H9 (cell line): ENCODE results near the gene FAM217A. TPM values are rescaled to one million over a fixed set of nuclear protein-coding genes. Genes with fewer than 3 reads are reported as not detected.

ENCODE experiments used
- DNase-seq: peaks from one replicate; pipeline ENCODE4 v3.0.0-alpha.2; 2017
- H2AFZ ChIP-seq: one replicate; pipeline ENCODE4 v1.6.1; 2013; ENCODE audit warnings: mild to moderate bottlenecking, low read length, control low read depth, moderate library complexity
- H2AK5ac ChIP-seq: 2 replicates; pipeline ENCODE4 v1.6.1; 2013; ENCODE audit warnings: low read length, control low read depth, mixed read lengths; ENCODE audit not compliant: insufficient read length
- H2BK120ac ChIP-seq: one replicate; pipeline ENCODE4 v1.6.1; 2013; ENCODE audit warnings: low read depth, mild to moderate bottlenecking, low read length, control low read depth, inconsistent platforms; ENCODE audit not compliant: poor library complexity, severe bottlenecking
- H2BK12ac ChIP-seq: 2 replicates; pipeline ENCODE4 v1.6.1; 2013; ENCODE audit warnings: low read length, control low read depth, mixed read lengths, low read depth; ENCODE audit not compliant: insufficient read length
- H2BK15ac ChIP-seq: 2 replicates; pipeline ENCODE4 v1.6.1; 2013; ENCODE audit warnings: low read depth, low read length, control low read depth
- H2BK20ac ChIP-seq: one replicate; pipeline ENCODE4 v1.6.1; 2013; ENCODE audit warnings: low read depth, mild to moderate bottlenecking, low read length, control low read depth, inconsistent platforms; ENCODE audit not compliant: poor library complexity, severe bottlenecking
- H2BK5ac ChIP-seq: 2 replicates; pipeline ENCODE4 v1.6.1; 2013; ENCODE audit warnings: low read length, control low read depth, mixed read lengths; ENCODE audit not compliant: insufficient read length
- H3K14ac ChIP-seq: 2 replicates; pipeline ENCODE4 v1.6.1; 2013; ENCODE audit warnings: low read length, control low read depth; ENCODE audit not compliant: insufficient read depth
- H3K18ac ChIP-seq: 2 replicates; pipeline ENCODE4 v1.6.1; 2013; ENCODE audit warnings: low read depth, mild to moderate bottlenecking, mixed read lengths, low read length, control low read depth; ENCODE audit not compliant: insufficient read length
- H3K23ac ChIP-seq: 2 replicates; pipeline ENCODE4 v1.6.1; 2013; ENCODE audit warnings: low read length, control low read depth, mixed read lengths, low read depth; ENCODE audit not compliant: insufficient read length
- H3K23me2 ChIP-seq: 2 replicates; pipeline ENCODE4 v1.6.1; 2013; ENCODE audit warnings: low read depth, mild to moderate bottlenecking, mixed read lengths, low read length, control low read depth; ENCODE audit not compliant: insufficient read length, poor library complexity, severe bottlenecking
- H3K27ac ChIP-seq: 2 replicates; pipeline ENCODE4 v1.5.1; 2013; ENCODE audit warnings: low read length, control low read depth, mixed read lengths, low read depth; ENCODE audit not compliant: insufficient read length
- H3K27me3 ChIP-seq: 2 replicates; pipeline ENCODE4 v1.6.1; 2013; ENCODE audit warnings: low read length, control low read depth, inconsistent platforms; ENCODE audit not compliant: insufficient read depth
- H3K4ac ChIP-seq: 2 replicates; pipeline ENCODE4 v1.6.1; 2013; ENCODE audit warnings: low read depth, mild to moderate bottlenecking, control low read depth, inconsistent platforms, low read length, moderate library complexity
- H3K4me1 ChIP-seq: 2 replicates; pipeline ENCODE4 v1.6.1; 2013; ENCODE audit warnings: low read length, control low read depth, inconsistent platforms; ENCODE audit not compliant: insufficient read depth
- H3K4me2 ChIP-seq: 2 replicates; pipeline ENCODE4 v1.6.1; 2013; ENCODE audit warnings: low read length, control low read depth, mixed read lengths; ENCODE audit not compliant: insufficient read length, insufficient read depth
- H3K56ac ChIP-seq: 2 replicates; pipeline ENCODE4 v1.6.1; 2013; ENCODE audit warnings: low read depth, mild to moderate bottlenecking, mixed read lengths, low read length, control low read depth; ENCODE audit not compliant: insufficient read length
- H3K79me1 ChIP-seq: 2 replicates; pipeline ENCODE4 v1.6.1; 2013; ENCODE audit warnings: low read depth, mild to moderate bottlenecking, moderate library complexity, low read length, control low read depth, inconsistent platforms; ENCODE audit not compliant: insufficient read depth, poor library complexity, severe bottlenecking
- H3K79me2 ChIP-seq: 2 replicates; pipeline ENCODE4 v1.6.1; 2013; ENCODE audit warnings: low read length, control low read depth, inconsistent platforms; ENCODE audit not compliant: insufficient read depth
- H3K9ac ChIP-seq: 2 replicates; pipeline ENCODE4 v1.6.1; 2013; ENCODE audit warnings: low read length, control low read depth, mixed read lengths; ENCODE audit not compliant: insufficient read length; ENCODE audit errors: extremely low read depth
- H3K9me3 ChIP-seq: one replicate; pipeline ENCODE4 v1.6.1; 2013; ENCODE audit warnings: low read depth, low read length, inconsistent platforms; ENCODE audit not compliant: control insufficient read depth
- H3T11ph ChIP-seq: one replicate; pipeline ENCODE4 v1.6.1; 2013; ENCODE audit warnings: mild to moderate bottlenecking, low read length, control low read depth, inconsistent platforms
- H4K20me1 ChIP-seq: one replicate; pipeline ENCODE4 v1.6.1; 2013; ENCODE audit not compliant: control insufficient read depth, insufficient read length, insufficient read depth
- H4K5ac ChIP-seq: 2 replicates; pipeline ENCODE4 v1.6.1; 2013; ENCODE audit warnings: low read depth, mild to moderate bottlenecking, mixed read lengths, low read length, control low read depth; ENCODE audit not compliant: insufficient read length
- H4K8ac ChIP-seq: replicated peaks from 2 replicates; pipeline ENCODE4 v1.6.1; 2013; ENCODE audit warnings: low read length, control low read depth, mixed read lengths, low read depth; ENCODE audit not compliant: insufficient read length
- H4K91ac ChIP-seq: 2 replicates; pipeline ENCODE4 v1.6.1; 2013; ENCODE audit warnings: low read depth, mild to moderate bottlenecking, moderate library complexity, mixed read lengths, low read length, control low read depth; ENCODE audit not compliant: insufficient read length
- H3K27ac Mint-ChIP-seq, 3 experiments: 2 replicates in 2 of 3; 3 replicates in 1 of 3; pipeline ENCODE4 v1.8.0; 2020 to 2021; ENCODE audit warnings: mixed read lengths in 3 of 3, mild to moderate bottlenecking in 1 of 3, moderate library complexity in 1 of 3
- H3K27me3 Mint-ChIP-seq: 2 replicates; pipeline ENCODE4 v1.8.0; 2021; ENCODE audit warnings: low read depth, mild to moderate bottlenecking, moderate library complexity, mixed read lengths
- H3K36me3 Mint-ChIP-seq, 3 experiments: 2 replicates in 2 of 3; 3 replicates in 1 of 3; pipeline ENCODE4 v1.8.0; 2020 to 2021; ENCODE audit warnings: low read depth in 3 of 3, mixed read lengths in 3 of 3; ENCODE audit not compliant: insufficient read depth in 1 of 3
- H3K4me1 Mint-ChIP-seq, 2 experiments: 2 replicates each; pipeline ENCODE4 v1.8.0; 2020; ENCODE audit warnings: mixed read lengths in 2 of 2
- H3K4me3 Mint-ChIP-seq, 2 experiments: 2 replicates in 1 of 2; 3 replicates in 1 of 2; pipeline ENCODE4 v1.8.0; 2020 to 2021; ENCODE audit warnings: mild to moderate bottlenecking in 2 of 2, mixed read lengths in 2 of 2, moderate library complexity in 1 of 2
- H3K9me3 Mint-ChIP-seq, 2 experiments: 2 replicates in 1 of 2; 3 replicates in 1 of 2; pipeline ENCODE4 v1.8.0; 2020; ENCODE audit warnings: mild to moderate bottlenecking in 2 of 2, mixed read lengths in 2 of 2, moderate library complexity in 1 of 2
- WGBS: extraction: QIAGEN DNeasy Blood & Tissue Kit; methylation state at CpG from one replicate; pipeline ENCODE4 v1.1.7; 2013; ENCODE audit warnings: missing lambda C conversion rate, low lambda C conversion rate, mixed read lengths; ENCODE audit not compliant: insufficient read length; ENCODE audit errors: extremely low coverage; 5-methylcytosine and 5-hydroxymethylcytosine counted together
- total RNA-seq: library from RNA; stranded (reverse); gene quantifications from 2 replicates; pipeline ENCODE4 v1.2.1, GENCODE V29; 2021
- TF ChIP-seq, protein P1 (sequence below): fragments of 200-600 bp; sonication (generic); conservative IDR thresholded peaks from 3 replicates; pipeline ENCODE4 v1.8.0; 2021; ENCODE audit warnings: antibody characterized with exemption, mild to moderate bottlenecking

FAM217A gene
- total RNA-seq, 1 experiment from 2014 or later: not detected

GRCh38 chr6:4067673-4068072, 11.3 kb downstream of the FAM217A start:
- H3K4ac ChIP-seq: no peak overlapping the region
- H3K4me1 ChIP-seq: no peaks in the 10 kb centered on the region
- no peak overlapping the region for H3K18ac ChIP-seq
- H3K27ac ChIP-seq: no peak overlapping the region
- H2BK15ac ChIP-seq: no peak overlapping the region
- Mint-ChIP-seq H3K4me1 (peaks cover 7 to 8% of the 10 kb centered on the region in 2 experiments), H3K9me3 (no peaks in the 10 kb centered on the region), H3K36me3 (peaks cover 7 to 28% (median 26%) of the 10 kb centered on the region in 3 experiments; a peak in 6 of 7 replicates), H3K27me3 (no peaks in the 10 kb centered on the region), H3K4me3 (no peak overlapping the region), H3K27ac (peak overlapping the region in 1 of 3 experiments; percentile 73; a peak in 2 of 7 replicates)
- no peaks in the 10 kb centered on the region for H3K27me3 ChIP-seq
- no peak overlapping the region for H2BK20ac ChIP-seq
- no peak overlapping the region for H2AFZ ChIP-seq
- H3K23me2 ChIP-seq: no peaks in the 10 kb centered on the region
- H2BK12ac ChIP-seq: no peak overlapping the region
- H2AK5ac ChIP-seq: no peak overlapping the region
- no peak overlapping the region for H3K9ac ChIP-seq
- H3K14ac ChIP-seq: no peak overlapping the region
- no peaks in the 10 kb centered on the region for H4K20me1 ChIP-seq
- H4K8ac ChIP-seq: no peak overlapping the region
- H3K23ac ChIP-seq: no peak overlapping the region
- H3K56ac ChIP-seq: no peak overlapping the region
- H3K79me2 ChIP-seq: no peaks in the 10 kb centered on the region
- no peak overlapping the region for H3T11ph ChIP-seq
- H3K79me1 ChIP-seq: no peaks in the 10 kb centered on the region
- no peak overlapping the region for H2BK5ac ChIP-seq
- DNase-seq: no peak
- TF ChIP-seq, protein P1, sequence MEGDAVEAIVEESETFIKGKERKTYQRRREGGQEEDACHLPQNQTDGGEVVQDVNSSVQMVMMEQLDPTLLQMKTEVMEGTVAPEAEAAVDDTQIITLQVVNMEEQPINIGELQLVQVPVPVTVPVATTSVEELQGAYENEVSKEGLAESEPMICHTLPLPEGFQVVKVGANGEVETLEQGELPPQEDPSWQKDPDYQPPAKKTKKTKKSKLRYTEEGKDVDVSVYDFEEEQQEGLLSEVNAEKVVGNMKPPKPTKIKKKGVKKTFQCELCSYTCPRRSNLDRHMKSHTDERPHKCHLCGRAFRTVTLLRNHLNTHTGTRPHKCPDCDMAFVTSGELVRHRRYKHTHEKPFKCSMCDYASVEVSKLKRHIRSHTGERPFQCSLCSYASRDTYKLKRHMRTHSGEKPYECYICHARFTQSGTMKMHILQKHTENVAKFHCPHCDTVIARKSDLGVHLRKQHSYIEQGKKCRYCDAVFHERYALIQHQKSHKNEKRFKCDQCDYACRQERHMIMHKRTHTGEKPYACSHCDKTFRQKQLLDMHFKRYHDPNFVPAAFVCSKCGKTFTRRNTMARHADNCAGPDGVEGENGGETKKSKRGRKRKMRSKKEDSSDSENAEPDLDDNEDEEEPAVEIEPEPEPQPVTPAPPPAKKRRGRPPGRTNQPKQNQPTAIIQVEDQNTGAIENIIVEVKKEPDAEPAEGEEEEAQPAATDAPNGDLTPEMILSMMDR: no peak
- no peak overlapping the region for H3K4me2 ChIP-seq
- H4K5ac ChIP-seq: no peak overlapping the region
- no peak overlapping the region for H2BK120ac ChIP-seq
- H4K91ac ChIP-seq: no peak overlapping the region
- WGBS: no CpG with 5 or more reads among the region's 1 CpG
- no peaks in the 10 kb centered on the region for H3K9me3 ChIP-seq
